HepG2 (cell line): Measurements from ENCODE around the gene GIMD1. TPM values are rescaled to one million over a fixed set of nuclear protein-coding genes. Genes with fewer than 3 reads are reported as not detected.

Experiments used
- ATAC-seq: fragments of 200-7000 bp; cut with Tn5 transposase; 3 replicates; pipeline ENCODE4 v1.9.1; 2020; ENCODE audit warnings: mild to moderate bottlenecking, moderate library complexity
- BruUV-seq: library from RNA; stranded (reverse); fragments of 400-500 nt; replicated peaks from 2 replicates; lab custom pipeline; 2021; lab: Mats Ljungman, UMichigan
- CTCF ChIA-PET: fragments of 300-600 bp; formaldehyde crosslinking; extraction: SDS; loops from one replicate; lab custom pipeline; 2021; ENCODE audit warnings: low total read pairs, inconsistent platforms, low intra/inter-chr PET ratio; lab: Yijun Ruan, JAX
- POLR2A ChIA-PET: fragments of 350-600 bp; sonication (Branson Sonifier 250); formaldehyde crosslinking; loops from one replicate; lab custom pipeline; 2020; ENCODE audit warnings: antibody characterized with exemption, inconsistent platforms; lab: Yijun Ruan, JAX
- DNase-seq: peaks from one replicate; pipeline ENCODE4 v3.0.0-alpha.2; 2015; ENCODE audit warnings: low spot score
- FAIRE-seq: peaks from 3 replicates; lab custom pipeline; 2011; peaks lifted over from hg19 to GRCh38; lab: Jason Lieb, UNC
- H2AFZ ChIP-seq: one replicate; pipeline ENCODE4 v1.6.1; 2011; ENCODE audit warnings: low read length, inconsistent platforms
- H3K27ac ChIP-seq: fragments of 300-600 bp; 3 replicates; pipeline ENCODE4 v1.8.0; 2011; ENCODE audit warnings: mixed run types, mild to moderate bottlenecking, mixed read lengths, low read length, inconsistent platforms; ENCODE audit not compliant: insufficient read depth; ENCODE audit errors: extremely low read length
- H3K27me3 ChIP-seq, 2 experiments: fragments of 200-600 bp in 1 of 2; 2 replicates in 1 of 2; 3 replicates in 1 of 2; pipeline versions ENCODE4 v1.6.0 to v1.8.0; 2011; ENCODE audit warnings: low read length in 2 of 2, mild to moderate bottlenecking in 2 of 2, moderate library complexity in 2 of 2, inconsistent platforms in 1 of 2; ENCODE audit not compliant: insufficient read depth in 2 of 2, control insufficient read depth in 1 of 2
- H3K36me3 ChIP-seq, 2 experiments: fragments of 200-600 bp in 1 of 2; replicated peaks in 1 of 2; 2 replicates in 1 of 2; 3 replicates in 1 of 2; pipeline versions ENCODE4 v1.5.1 to v1.8.0; 2011; ENCODE audit warnings: low read length in 2 of 2, inconsistent platforms in 1 of 2; ENCODE audit not compliant: insufficient read depth in 2 of 2, control insufficient read depth in 1 of 2
- H3K4me1 ChIP-seq: 2 replicates; pipeline ENCODE4 v1.5.1; 2012; ENCODE audit warnings: low read length, inconsistent platforms; ENCODE audit not compliant: insufficient read depth
- H3K4me2 ChIP-seq: 2 replicates; pipeline ENCODE4 v1.6.0; 2011; ENCODE audit warnings: low read depth, low read length, inconsistent platforms
- H3K4me3 ChIP-seq, 3 experiments: fragments of 200-600 bp in 1 of 3; sonication (generic), shearing (Covaris generic) in 1 of 3; replicated peaks in 1 of 3; 2 replicates each; pipeline ENCODE4 v1.5.1; 2011 to 2016; ENCODE audit warnings: low read length in 3 of 3, inconsistent platforms in 2 of 3, low read depth in 2 of 3, mild to moderate bottlenecking in 2 of 3, control low read depth in 1 of 3, mixed read lengths in 1 of 3; ENCODE audit not compliant: insufficient read depth in 1 of 3
- H3K79me2 ChIP-seq: one replicate; pipeline ENCODE4 v1.6.1; 2011; ENCODE audit warnings: low read length, inconsistent platforms; ENCODE audit not compliant: insufficient read depth
- H3K9ac ChIP-seq: 2 replicates; pipeline ENCODE4 v1.6.0; 2011; ENCODE audit warnings: mild to moderate bottlenecking, low read depth, low read length, inconsistent platforms; ENCODE audit not compliant: insufficient read depth
- H3K9me3 ChIP-seq: 2 replicates; pipeline ENCODE4 v1.5.1; 2012; ENCODE audit warnings: mild to moderate bottlenecking, low read length
- H4K20me1 ChIP-seq: 2 replicates; pipeline ENCODE4 v1.6.0; 2011; ENCODE audit warnings: inconsistent platforms, mild to moderate bottlenecking, low read length, moderate library complexity; ENCODE audit not compliant: insufficient read depth
- HDAC2 ChIP-seq: sonication (generic); formaldehyde crosslinking; IDR thresholded peaks from 2 replicates; pipeline ENCODE4 v1.4.0; 2020; ENCODE audit warnings: missing genetic modification reagents
- KLF15 ChIP-seq: sonication (generic); formaldehyde crosslinking; IDR thresholded peaks from 2 replicates; pipeline ENCODE4 v1.8.1; 2023; ENCODE audit warnings: borderline replicate concordance, mild to moderate bottlenecking, inconsistent platforms, missing genetic modification reagents, mixed read lengths
- NCOR1 ChIP-seq: fragments of 200-600 bp; sonication (generic); IDR thresholded peaks from 2 replicates; pipeline ENCODE4 v1.7.0; 2017; ENCODE audit warnings: antibody characterized with exemption, low read length, borderline replicate concordance
- ZNF329 ChIP-seq: sonication (generic); formaldehyde crosslinking; IDR thresholded peaks from 2 replicates; pipeline ENCODE4 v1.9.0; 2021; ENCODE audit warnings: low read depth, mild to moderate bottlenecking, missing genetic modification reagents
- ZNF460 ChIP-seq: sonication (generic); formaldehyde crosslinking; IDR thresholded peaks from 2 replicates; pipeline ENCODE4 v1.5.1; 2020; ENCODE audit warnings: missing genetic modification reagents, mild to moderate bottlenecking, borderline replicate concordance
- WGBS: methylation state at CpG from one replicate; pipeline ENCODE4 v1.1.6; 2017; ENCODE audit warnings: low lambda C conversion rate; 5-methylcytosine and 5-hydroxymethylcytosine counted together
- in situ Hi-C: cut with HindIII; loops from 2 replicates; pipeline ENCODE4 v1.10.0; 2017; ENCODE audit warnings: low pct_unique_long_range_greater_than_20kb; ENCODE audit not compliant: extremely low pct_ligation_motif_present
- intact Hi-C: fragments of 100-400 bp; cut with micrococcal nuclease; formaldehyde crosslinking; loops from one replicate; pipeline ENCODE4 v1.10.0; 2022; ENCODE audit not compliant: unreplicated experiment
- polyA plus RNA-seq, 8 experiments: library from polyadenylated mRNA; depleted of rRNA in 3 of 8; stranded (reverse) in 7 of 8; unstranded in 1 of 8; fragments of >200 nt; fragmentation: Illumina TruSeq in 4 of 8; extraction: Trizol in 4 of 8; gene quantifications; 2 replicates each; pipeline versions ENCODE4 v1.2.1 to v1.2.3, GENCODE V29; 2011 to 2016; ENCODE audit warnings: low read depth in 4 of 8, missing spikeins in 1 of 8, mixed read lengths in 1 of 8; ENCODE audit not compliant: insufficient read depth in 1 of 8
- total RNA-seq, 5 experiments: library from RNA; depleted of rRNA; stranded (reverse); fragments of >200 nt; fragmentation: Illumina TruSeq; extraction: Trizol; gene quantifications; 2 replicates each; pipeline ENCODE4 v1.2.3, GENCODE V29; 2016; ENCODE audit warnings: low read depth in 1 of 5
- TF ChIP-seq, protein P1 (sequence below): sonication (generic); formaldehyde crosslinking; IDR thresholded peaks from 2 replicates; pipeline ENCODE4 v1.8.1; 2023; ENCODE audit warnings: mild to moderate bottlenecking, missing genetic modification reagents
- TF ChIP-seq, protein P2 (sequence below): sonication (generic); formaldehyde crosslinking; IDR thresholded peaks from 2 replicates; pipeline ENCODE4 v1.5.1; 2020; ENCODE audit warnings: missing genetic modification reagents, mild to moderate bottlenecking, borderline replicate concordance
- TF ChIP-seq, protein P3 (sequence below): sonication (generic); formaldehyde crosslinking; IDR thresholded peaks from 2 replicates; pipeline ENCODE4 v1.8.1; 2023; ENCODE audit warnings: mild to moderate bottlenecking, missing genetic modification reagents, borderline replicate concordance

GIMD1 gene
- total and polyA plus RNA-seq, 2 of the 13 experiments (the other 11 are each of a cell fraction or from before 2014, with no cell fraction given), result not detected

- TF ChIP-seq, protein P1, sequence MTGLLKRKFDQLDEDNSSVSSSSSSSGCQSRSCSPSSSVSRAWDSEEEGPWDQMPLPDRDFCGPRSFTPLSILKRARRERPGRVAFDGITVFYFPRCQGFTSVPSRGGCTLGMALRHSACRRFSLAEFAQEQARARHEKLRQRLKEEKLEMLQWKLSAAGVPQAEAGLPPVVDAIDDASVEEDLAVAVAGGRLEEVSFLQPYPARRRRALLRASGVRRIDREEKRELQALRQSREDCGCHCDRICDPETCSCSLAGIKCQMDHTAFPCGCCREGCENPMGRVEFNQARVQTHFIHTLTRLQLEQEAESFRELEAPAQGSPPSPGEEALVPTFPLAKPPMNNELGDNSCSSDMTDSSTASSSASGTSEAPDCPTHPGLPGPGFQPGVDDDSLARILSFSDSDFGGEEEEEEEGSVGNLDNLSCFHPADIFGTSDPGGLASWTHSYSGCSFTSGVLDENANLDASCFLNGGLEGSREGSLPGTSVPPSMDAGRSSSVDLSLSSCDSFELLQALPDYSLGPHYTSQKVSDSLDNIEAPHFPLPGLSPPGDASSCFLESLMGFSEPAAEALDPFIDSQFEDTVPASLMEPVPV (CRISPR knock-in tag), result no peak
- TF ChIP-seq, protein P2, sequence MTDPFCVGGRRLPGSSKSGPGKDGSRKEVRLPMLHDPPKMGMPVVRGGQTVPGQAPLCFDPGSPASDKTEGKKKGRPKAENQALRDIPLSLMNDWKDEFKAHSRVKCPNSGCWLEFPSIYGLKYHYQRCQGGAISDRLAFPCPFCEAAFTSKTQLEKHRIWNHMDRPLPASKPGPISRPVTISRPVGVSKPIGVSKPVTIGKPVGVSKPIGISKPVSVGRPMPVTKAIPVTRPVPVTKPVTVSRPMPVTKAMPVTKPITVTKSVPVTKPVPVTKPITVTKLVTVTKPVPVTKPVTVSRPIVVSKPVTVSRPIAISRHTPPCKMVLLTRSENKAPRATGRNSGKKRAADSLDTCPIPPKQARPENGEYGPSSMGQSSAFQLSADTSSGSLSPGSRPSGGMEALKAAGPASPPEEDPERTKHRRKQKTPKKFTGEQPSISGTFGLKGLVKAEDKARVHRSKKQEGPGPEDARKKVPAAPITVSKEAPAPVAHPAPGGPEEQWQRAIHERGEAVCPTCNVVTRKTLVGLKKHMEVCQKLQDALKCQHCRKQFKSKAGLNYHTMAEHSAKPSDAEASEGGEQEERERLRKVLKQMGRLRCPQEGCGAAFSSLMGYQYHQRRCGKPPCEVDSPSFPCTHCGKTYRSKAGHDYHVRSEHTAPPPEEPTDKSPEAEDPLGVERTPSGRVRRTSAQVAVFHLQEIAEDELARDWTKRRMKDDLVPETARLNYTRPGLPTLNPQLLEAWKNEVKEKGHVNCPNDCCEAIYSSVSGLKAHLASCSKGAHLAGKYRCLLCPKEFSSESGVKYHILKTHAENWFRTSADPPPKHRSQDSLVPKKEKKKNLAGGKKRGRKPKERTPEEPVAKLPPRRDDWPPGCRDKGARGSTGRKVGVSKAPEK (CRISPR knock-in tag), result no peak
Measured at GRCh38 chr4:106343865-106344646, 24.5 kb downstream of the GIMD1 start (continued).

- Histone ChIP-seq H3K9ac (no peak overlapping the region), H4K20me1 (no peaks in the 10 kb centered on the region)
- in situ Hi-C loops, result no loop called here
- no peak for TF ChIP-seq NCOR1
- TF ChIP-seq ZNF329 (CRISPR knock-in tag), result no peak
- TF ChIP-seq, protein P3, sequence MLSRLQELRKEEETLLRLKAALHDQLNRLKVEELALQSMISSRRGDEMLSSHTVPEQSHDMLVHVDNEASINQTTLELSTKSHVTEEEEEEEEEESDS, result no peak
- no peak for TF ChIP-seq KLF15 (CRISPR knock-in tag)
- TF ChIP-seq ZNF460 (CRISPR knock-in tag), result no peak
- TF ChIP-seq HDAC2, result no peak
- TF ChIP-seq, all 625 proteins: peak for 0
- no peaks in the 10 kb centered on the region for H3K27me3 ChIP-seq
- no peak overlapping the region for H3K27ac ChIP-seq
- intact Hi-C loops, result no loop called here
- CTCF ChIA-PET, result no interaction called here
- H3K4me1 ChIP-seq, result peaks cover 38% of the 10 kb centered on the region
- ATAC-seq (no peak), FAIRE-seq (no peak), DNase-seq (no peak)
- H2AFZ ChIP-seq, result no peak overlapping the region
- H3K4me3 ChIP-seq, result no peak overlapping the region
- H3K36me3 ChIP-seq, result peaks cover 11 to 37% of the 10 kb centered on the region in 2 experiments
- 97% methylated on average over 1 of the region's 1 CpG for WGBS
- no peak overlapping the region for H3K4me2 ChIP-seq
- peaks cover 52% of the 10 kb centered on the region for H3K79me2 ChIP-seq
- POLR2A ChIA-PET, result no interaction called here
- BruUV-seq, result no TSS peak
- H3K9me3 ChIP-seq, result peaks cover 10% of the 10 kb centered on the region
Measured at GRCh38 chr4:106340774-106341173, 27.8 kb downstream of the GIMD1 start.
